Measurements from ENCODE around the gene SULF2. TPM values are rescaled to one million over a fixed set of nuclear protein-coding genes. Genes with fewer than 3 reads are reported as not detected.

Gene SULF2
- total RNA-seq, 1 experiment from 2014 or later = 13.0 TPM

DNA sequence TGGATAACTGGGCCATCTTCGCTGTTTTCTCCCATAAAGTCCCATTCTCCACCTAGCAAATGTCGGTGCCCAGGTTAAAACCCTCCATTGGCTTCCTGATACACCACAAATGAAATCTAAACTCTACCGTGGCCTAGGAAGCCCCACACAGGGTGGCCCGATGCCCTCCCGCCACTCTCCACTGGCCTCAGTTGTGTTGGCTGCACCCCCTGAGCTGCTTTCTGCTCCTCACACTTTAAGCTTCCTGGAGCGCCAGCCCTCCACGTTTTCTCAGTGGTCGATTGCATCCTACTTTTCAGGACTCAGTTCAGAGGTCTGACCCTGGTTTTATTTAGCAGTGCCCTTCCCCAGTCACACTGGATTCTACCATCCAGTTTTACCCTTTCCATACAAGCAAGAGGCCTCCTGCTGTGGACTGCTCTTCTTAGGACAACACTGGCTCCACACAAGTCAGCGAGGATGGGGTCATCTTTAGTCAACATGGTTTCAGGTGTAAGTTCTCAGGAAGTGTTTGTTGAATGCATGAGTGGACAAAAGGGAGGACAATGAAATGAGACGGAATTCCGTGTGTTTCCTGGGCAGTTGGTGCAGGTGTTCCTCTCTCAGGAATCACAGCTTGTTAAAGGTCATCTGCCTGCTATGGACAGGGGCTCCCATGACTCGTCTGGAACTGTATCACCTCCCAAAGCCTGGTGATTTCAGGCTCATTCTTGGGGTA is 124.1 kb downstream of the SULF2 start:
- POLR2A ChIA-PET = no interaction called here
- intact Hi-C loops (cut with micrococcal nuclease) = loop anchor here (10.0 kb wide), 1 partner anchor 634 kb away; no protein-coding TSS in a partner anchor
- Histone ChIP-seq H3K27me3 (ENCODE audit: insufficient read depth, low read length) (no peaks in the 10 kb centered on the region), H3K9me3 (ENCODE audit: control insufficient read depth in 1 of 2, insufficient read depth in 1 of 2, low read depth in 1 of 2, low read length in 2 of 2) (no peaks in the 10 kb centered on the region), H3K27ac (ENCODE audit: low read depth, low read length) (no peak overlapping the region), H3K4me1 (ENCODE audit: control insufficient read depth in 1 of 2, insufficient read depth in 2 of 2, low read length in 2 of 2) (peaks cover 0 to 2% of the 10 kb centered on the region in 2 experiments; a peak in 1 of 4 replicates), H3K4me3 (replicated peaks in 1 of 2; ENCODE audit: low read depth in 1 of 2, low read length in 2 of 2) (no peak overlapping the region), H4K20me1 (ENCODE audit: insufficient read depth) (no peaks in the 10 kb centered on the region), H3K4me2 (ENCODE audit: low read length) (no peak overlapping the region), H3K9ac (ENCODE audit: low read length) (no peak overlapping the region), H3K9me2 (ENCODE audit: insufficient read depth) (no peaks in the 10 kb centered on the region), H3K79me2 (ENCODE audit: insufficient read depth, low read length) (no peaks in the 10 kb centered on the region), H2AFZ (ENCODE audit: low read depth, low read length, poor library complexity, severe bottlenecking) (no peak overlapping the region), H3K36me3 (ENCODE audit: control insufficient read depth in 1 of 2, insufficient read depth in 2 of 2, low read length in 2 of 2) (no peaks in the 10 kb centered on the region)
- CTCF ChIA-PET = interaction anchor here (3.1 kb wide), 1 partner anchor 959 kb away, joined by 13 read pairs; no protein-coding TSS in a partner anchor
- ATAC-seq (no peak), DNase-seq (ENCODE audit: low read depth, low spot score) (no peak)
- TF ChIP-seq, protein P1, sequence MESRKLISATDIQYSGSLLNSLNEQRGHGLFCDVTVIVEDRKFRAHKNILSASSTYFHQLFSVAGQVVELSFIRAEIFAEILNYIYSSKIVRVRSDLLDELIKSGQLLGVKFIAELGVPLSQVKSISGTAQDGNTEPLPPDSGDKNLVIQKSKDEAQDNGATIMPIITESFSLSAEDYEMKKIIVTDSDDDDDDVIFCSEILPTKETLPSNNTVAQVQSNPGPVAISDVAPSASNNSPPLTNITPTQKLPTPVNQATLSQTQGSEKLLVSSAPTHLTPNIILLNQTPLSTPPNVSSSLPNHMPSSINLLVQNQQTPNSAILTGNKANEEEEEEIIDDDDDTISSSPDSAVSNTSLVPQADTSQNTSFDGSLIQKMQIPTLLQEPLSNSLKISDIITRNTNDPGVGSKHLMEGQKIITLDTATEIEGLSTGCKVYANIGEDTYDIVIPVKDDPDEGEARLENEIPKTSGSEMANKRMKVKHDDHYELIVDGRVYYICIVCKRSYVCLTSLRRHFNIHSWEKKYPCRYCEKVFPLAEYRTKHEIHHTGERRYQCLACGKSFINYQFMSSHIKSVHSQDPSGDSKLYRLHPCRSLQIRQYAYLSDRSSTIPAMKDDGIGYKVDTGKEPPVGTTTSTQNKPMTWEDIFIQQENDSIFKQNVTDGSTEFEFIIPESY (IDR thresholded peaks at IDR 0.05; ENCODE audit: extremely low read depth, insufficient replicate concordance, low read length) = no peak
- TF ChIP-seq ZNF274 (IDR thresholded peaks at IDR 0.05; ENCODE audit: low read depth, low read length) = no peak
- no peak for TF ChIP-seq CEBPB (IDR thresholded peaks at IDR 0.05; ENCODE audit: low read depth)
- TF ChIP-seq, protein P2, sequence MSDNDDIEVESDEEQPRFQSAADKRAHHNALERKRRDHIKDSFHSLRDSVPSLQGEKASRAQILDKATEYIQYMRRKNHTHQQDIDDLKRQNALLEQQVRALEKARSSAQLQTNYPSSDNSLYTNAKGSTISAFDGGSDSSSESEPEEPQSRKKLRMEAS (IDR thresholded peaks at IDR 0.05) = no peak
- no peak for TF ChIP-seq JUND (IDR thresholded peaks at IDR 0.05)
- no peak for TF ChIP-seq ZFX (IDR thresholded peaks at IDR 0.05)
- TF ChIP-seq EZH2 (IDR thresholded peaks at IDR 0.05) = no peak
- TF ChIP-seq FOSL1 (IDR thresholded peaks at IDR 0.05; ENCODE audit: low read depth) = no peak
- TF ChIP-seq RAD21 (IDR thresholded peaks at IDR 0.05; ENCODE audit: low read depth) = no peak
- TF ChIP-seq, protein P3, sequence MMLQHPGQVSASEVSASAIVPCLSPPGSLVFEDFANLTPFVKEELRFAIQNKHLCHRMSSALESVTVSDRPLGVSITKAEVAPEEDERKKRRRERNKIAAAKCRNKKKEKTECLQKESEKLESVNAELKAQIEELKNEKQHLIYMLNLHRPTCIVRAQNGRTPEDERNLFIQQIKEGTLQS (IDR thresholded peaks at IDR 0.05) = no peak
- no peak for TF ChIP-seq ELF1 (IDR thresholded peaks at IDR 0.05; ENCODE audit: borderline replicate concordance, low read depth)
- TF ChIP-seq, protein P4, sequence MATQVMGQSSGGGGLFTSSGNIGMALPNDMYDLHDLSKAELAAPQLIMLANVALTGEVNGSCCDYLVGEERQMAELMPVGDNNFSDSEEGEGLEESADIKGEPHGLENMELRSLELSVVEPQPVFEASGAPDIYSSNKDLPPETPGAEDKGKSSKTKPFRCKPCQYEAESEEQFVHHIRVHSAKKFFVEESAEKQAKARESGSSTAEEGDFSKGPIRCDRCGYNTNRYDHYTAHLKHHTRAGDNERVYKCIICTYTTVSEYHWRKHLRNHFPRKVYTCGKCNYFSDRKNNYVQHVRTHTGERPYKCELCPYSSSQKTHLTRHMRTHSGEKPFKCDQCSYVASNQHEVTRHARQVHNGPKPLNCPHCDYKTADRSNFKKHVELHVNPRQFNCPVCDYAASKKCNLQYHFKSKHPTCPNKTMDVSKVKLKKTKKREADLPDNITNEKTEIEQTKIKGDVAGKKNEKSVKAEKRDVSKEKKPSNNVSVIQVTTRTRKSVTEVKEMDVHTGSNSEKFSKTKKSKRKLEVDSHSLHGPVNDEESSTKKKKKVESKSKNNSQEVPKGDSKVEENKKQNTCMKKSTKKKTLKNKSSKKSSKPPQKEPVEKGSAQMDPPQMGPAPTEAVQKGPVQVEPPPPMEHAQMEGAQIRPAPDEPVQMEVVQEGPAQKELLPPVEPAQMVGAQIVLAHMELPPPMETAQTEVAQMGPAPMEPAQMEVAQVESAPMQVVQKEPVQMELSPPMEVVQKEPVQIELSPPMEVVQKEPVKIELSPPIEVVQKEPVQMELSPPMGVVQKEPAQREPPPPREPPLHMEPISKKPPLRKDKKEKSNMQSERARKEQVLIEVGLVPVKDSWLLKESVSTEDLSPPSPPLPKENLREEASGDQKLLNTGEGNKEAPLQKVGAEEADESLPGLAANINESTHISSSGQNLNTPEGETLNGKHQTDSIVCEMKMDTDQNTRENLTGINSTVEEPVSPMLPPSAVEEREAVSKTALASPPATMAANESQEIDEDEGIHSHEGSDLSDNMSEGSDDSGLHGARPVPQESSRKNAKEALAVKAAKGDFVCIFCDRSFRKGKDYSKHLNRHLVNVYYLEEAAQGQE (IDR thresholded peaks at IDR 0.05; ENCODE audit: low read depth) = no peak
- no peak for TF ChIP-seq YY1 (IDR thresholded peaks at IDR 0.05; ENCODE audit: extremely low read depth, insufficient replicate concordance, low read depth, low read length)
- no peak for TF ChIP-seq EZH2phosphoT487 (IDR thresholded peaks at IDR 0.05; ENCODE audit: borderline replicate concordance)
- TF ChIP-seq SP1 (IDR thresholded peaks at IDR 0.05; ENCODE audit: low read depth) = no peak
- no peak for TF ChIP-seq POLR2AphosphoS5 (IDR thresholded peaks at IDR 0.05; ENCODE audit: low read depth, low read length)
- no peak for TF ChIP-seq CBX3 (IDR thresholded peaks at IDR 0.05; ENCODE audit: low read depth)
- no peak for TF ChIP-seq SRF (IDR thresholded peaks at IDR 0.05; ENCODE audit: low read depth)
- BruUV-seq (replicated peaks) = no TSS peak
- RAD21 ChIA-PET (ENCODE audit: low non-redundant PET in 1 of 2, low total read pairs in 2 of 2, uncharacterized antibody in 2 of 2, unreplicated experiment in 2 of 2) = no interaction called here
